Right lobe of liver (tissue), 4 donors: ENCODE data around the gene SEMA5B.

Source experiments
- POLR2A ChIP-seq: fragments of 450-650 bp; IDR thresholded peaks from one replicate; pipeline ENCODE4 v1.6.1; 2017; ENCODE audit warnings: antibody characterized with exemption, mild to moderate bottlenecking
- TF ChIP-seq, protein P1 (sequence below), 4 donors: fragments of 200-600 bp in 3 of 4; fragments of 450-650 bp in 1 of 4; IDR thresholded peaks; one replicate each; pipeline versions ENCODE4 v1.5.1 to v1.8.0; 2016 to 2022; ENCODE audit warnings: antibody characterized with exemption in 4 of 4, mild to moderate bottlenecking in 2 of 4
- donor health status: DM: no; HTN: no; CAD: no.
- donor health status: DM: no; HTN: no; CAD: no.
- donor health status: DM: no; HTN: yes; CAD: no.

DNA sequence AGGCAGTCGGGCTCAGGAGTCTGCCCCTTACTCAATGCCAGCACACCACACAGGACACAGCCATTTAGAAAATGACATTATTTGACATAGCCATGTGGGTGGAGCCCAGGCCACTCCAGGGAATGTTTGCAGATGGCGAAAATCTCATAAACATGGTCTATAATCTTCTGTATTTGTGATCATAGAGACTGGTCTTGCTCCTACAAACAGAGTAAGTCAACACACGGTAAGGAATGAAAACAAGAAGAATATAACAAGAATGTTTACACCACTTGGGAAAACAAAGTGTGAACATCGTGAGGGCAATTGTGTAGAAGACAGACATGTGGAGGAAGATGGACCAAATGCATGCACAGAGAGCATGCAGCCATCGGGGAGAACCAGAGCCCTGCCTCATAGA lies 68.2 kb downstream of the SEMA5B start:
- TF ChIP-seq POLR2A: no peak
- TF ChIP-seq, protein P1, sequence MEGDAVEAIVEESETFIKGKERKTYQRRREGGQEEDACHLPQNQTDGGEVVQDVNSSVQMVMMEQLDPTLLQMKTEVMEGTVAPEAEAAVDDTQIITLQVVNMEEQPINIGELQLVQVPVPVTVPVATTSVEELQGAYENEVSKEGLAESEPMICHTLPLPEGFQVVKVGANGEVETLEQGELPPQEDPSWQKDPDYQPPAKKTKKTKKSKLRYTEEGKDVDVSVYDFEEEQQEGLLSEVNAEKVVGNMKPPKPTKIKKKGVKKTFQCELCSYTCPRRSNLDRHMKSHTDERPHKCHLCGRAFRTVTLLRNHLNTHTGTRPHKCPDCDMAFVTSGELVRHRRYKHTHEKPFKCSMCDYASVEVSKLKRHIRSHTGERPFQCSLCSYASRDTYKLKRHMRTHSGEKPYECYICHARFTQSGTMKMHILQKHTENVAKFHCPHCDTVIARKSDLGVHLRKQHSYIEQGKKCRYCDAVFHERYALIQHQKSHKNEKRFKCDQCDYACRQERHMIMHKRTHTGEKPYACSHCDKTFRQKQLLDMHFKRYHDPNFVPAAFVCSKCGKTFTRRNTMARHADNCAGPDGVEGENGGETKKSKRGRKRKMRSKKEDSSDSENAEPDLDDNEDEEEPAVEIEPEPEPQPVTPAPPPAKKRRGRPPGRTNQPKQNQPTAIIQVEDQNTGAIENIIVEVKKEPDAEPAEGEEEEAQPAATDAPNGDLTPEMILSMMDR (IDR thresholded peaks at IDR 0.05): no peak
